Fibroblast of lung (primary cell): ENCODE measurements around the gene LRRN4. TPM values are rescaled to one million over a fixed set of nuclear protein-coding genes. Genes with fewer than 3 reads are reported as not detected.

Source experiments
- DNase-seq, 2 donors: peaks; one replicate each; pipeline versions ENCODE4 v3.0.0 to v3.0.0-alpha.2; 2010; ENCODE audit warnings: low read depth in 2 of 2
- H2AFZ ChIP-seq: 2 replicates; pipeline ENCODE4 v1.5.1; 2012; ENCODE audit warnings: low read length, control low read depth, inconsistent platforms
- H3K27ac ChIP-seq: 2 replicates; pipeline ENCODE4 v1.5.1; 2011; ENCODE audit warnings: low read length, control low read depth; ENCODE audit not compliant: insufficient read depth
- H3K27me3 ChIP-seq: 2 replicates; pipeline ENCODE4 v1.5.1; 2011; ENCODE audit warnings: mild to moderate bottlenecking, low read length; ENCODE audit not compliant: control insufficient read depth, insufficient read depth
- H3K36me3 ChIP-seq: 2 replicates; pipeline ENCODE4 v1.5.1; 2011; ENCODE audit warnings: low read length; ENCODE audit not compliant: control insufficient read depth, insufficient read depth
- H3K4me1 ChIP-seq: 2 replicates; pipeline ENCODE4 v1.5.1; 2011; ENCODE audit warnings: low read length; ENCODE audit not compliant: control insufficient read depth, insufficient read depth; ENCODE audit errors: extremely low read depth
- H3K4me2 ChIP-seq: 2 replicates; pipeline ENCODE4 v1.5.1; 2011; ENCODE audit warnings: low read length, control low read depth; ENCODE audit not compliant: insufficient read depth; ENCODE audit errors: extremely low read depth
- H3K4me3 ChIP-seq, 4 experiments: fragments of 200-600 bp in 1 of 4; sonication (generic) in 1 of 4; replicated peaks in 1 of 4; 2 replicates each; pipeline ENCODE4 v1.5.1; 2011 to 2016; ENCODE audit warnings: low read length in 4 of 4, low read depth in 3 of 4, mild to moderate bottlenecking in 3 of 4, control low read depth in 2 of 4, inconsistent platforms in 1 of 4, mixed read lengths in 1 of 4; ENCODE audit not compliant: insufficient read depth in 1 of 4; ENCODE audit errors: control extremely low read depth in 1 of 4
- H3K79me2 ChIP-seq: 2 replicates; pipeline ENCODE4 v1.5.1; 2012; ENCODE audit warnings: mild to moderate bottlenecking, low read length, inconsistent platforms; ENCODE audit not compliant: control insufficient read depth, insufficient read depth
- H3K9ac ChIP-seq: 2 replicates; pipeline ENCODE4 v1.5.1; 2011; ENCODE audit warnings: mild to moderate bottlenecking, low read length, control low read depth; ENCODE audit not compliant: insufficient read depth
- H3K9me3 ChIP-seq: 2 replicates; pipeline ENCODE4 v1.5.1; 2012; ENCODE audit warnings: low read depth, low read length; ENCODE audit not compliant: control insufficient read depth, insufficient read depth
- H4K20me1 ChIP-seq: 2 replicates; pipeline ENCODE4 v1.5.1; 2011; ENCODE audit warnings: low read length; ENCODE audit not compliant: control insufficient read depth, insufficient read depth; ENCODE audit errors: extremely low read depth
- EZH2 ChIP-seq: IDR thresholded peaks from 2 replicates; pipeline ENCODE4 v1.5.1; 2012; ENCODE audit warnings: low read length, control low read depth, mild to moderate bottlenecking; ENCODE audit errors: missing control alignments
- polyA plus RNA-seq, 2 donors: library from polyadenylated mRNA; depleted of rRNA in 1 of 2; stranded (reverse) in 1 of 2; unstranded in 1 of 2; fragments of >200 nt; gene quantifications; 2 replicates each; pipeline ENCODE4 v1.2.1, GENCODE V29; 2011 to 2012; ENCODE audit warnings: missing spikeins in 1 of 2
- total RNA-seq: library from RNA; depleted of rRNA; stranded (reverse); fragments of >200 nt; gene quantifications from 2 replicates; pipeline ENCODE4 v1.2.1, GENCODE V29; 2014
- TF ChIP-seq, protein P1 (sequence below), 2 donors: IDR thresholded peaks in 1 of 2; conservative IDR thresholded peaks in 1 of 2; 1 replicate in 1 of 2; 2 replicates in 1 of 2; pipeline ENCODE4 v1.5.1; 2011 to 2012; ENCODE audit warnings: low read length in 2 of 2, control low read depth in 1 of 2, inconsistent platforms in 1 of 2, low read depth in 1 of 2, mild to moderate bottlenecking in 1 of 2

Gene LRRN4
- total and polyA plus RNA-seq, 2 donors (not counting 1 experiment from before 2014, with no cell fraction given) = under 0.01 TPM; not detected in 1

DNA sequence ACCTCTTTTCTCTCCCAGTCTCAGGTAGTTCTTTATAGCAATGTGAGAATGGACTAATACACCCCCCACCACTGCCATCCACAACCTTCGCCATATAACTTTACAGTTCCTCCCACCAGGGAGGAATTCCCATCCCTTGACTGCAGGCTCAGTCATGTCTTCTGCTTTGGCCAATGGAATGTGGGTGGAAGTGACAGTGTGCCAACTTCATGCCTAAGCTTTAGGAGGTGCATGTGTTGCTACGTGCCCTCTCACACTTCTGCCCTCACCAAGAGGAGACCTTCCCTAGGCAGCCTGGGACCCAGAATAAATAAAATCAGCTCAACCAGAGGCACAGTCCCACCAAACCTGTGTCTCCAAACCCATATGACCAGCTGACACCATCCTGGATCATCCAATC, 33.0 kb upstream of the LRRN4 start:
- DNase-seq = no peak
- Histone ChIP-seq H3K27me3 (no peaks in the 10 kb centered on the region), H3K36me3 (no peaks in the 10 kb centered on the region)

DNA sequence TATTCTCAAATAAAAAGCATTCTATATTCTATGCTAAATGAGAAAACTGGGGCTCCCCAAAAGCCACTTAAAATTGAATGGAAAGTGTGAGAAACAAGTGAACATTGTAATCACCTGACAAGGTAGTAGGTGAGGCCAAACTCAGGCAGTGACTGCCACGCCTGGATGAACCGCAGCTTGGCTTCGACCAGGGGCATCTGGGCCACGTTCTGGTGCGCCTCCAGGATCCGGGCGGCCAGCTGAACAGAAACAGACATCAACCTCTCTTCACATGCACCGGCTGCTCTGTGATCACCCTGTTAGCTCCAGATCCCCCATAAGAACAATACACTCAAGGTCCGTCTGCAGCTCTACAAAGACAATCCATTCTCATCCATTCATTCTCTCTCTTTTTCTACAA, 30.1 kb upstream of the LRRN4 start:
- no peaks in the 10 kb centered on the region for H3K4me1 ChIP-seq
- DNase-seq = no peak
- H3K4me3 ChIP-seq = no peak overlapping the region
- no peaks in the 10 kb centered on the region for H3K27me3 ChIP-seq
- H3K36me3 ChIP-seq = no peaks in the 10 kb centered on the region
- TF ChIP-seq, protein P1, sequence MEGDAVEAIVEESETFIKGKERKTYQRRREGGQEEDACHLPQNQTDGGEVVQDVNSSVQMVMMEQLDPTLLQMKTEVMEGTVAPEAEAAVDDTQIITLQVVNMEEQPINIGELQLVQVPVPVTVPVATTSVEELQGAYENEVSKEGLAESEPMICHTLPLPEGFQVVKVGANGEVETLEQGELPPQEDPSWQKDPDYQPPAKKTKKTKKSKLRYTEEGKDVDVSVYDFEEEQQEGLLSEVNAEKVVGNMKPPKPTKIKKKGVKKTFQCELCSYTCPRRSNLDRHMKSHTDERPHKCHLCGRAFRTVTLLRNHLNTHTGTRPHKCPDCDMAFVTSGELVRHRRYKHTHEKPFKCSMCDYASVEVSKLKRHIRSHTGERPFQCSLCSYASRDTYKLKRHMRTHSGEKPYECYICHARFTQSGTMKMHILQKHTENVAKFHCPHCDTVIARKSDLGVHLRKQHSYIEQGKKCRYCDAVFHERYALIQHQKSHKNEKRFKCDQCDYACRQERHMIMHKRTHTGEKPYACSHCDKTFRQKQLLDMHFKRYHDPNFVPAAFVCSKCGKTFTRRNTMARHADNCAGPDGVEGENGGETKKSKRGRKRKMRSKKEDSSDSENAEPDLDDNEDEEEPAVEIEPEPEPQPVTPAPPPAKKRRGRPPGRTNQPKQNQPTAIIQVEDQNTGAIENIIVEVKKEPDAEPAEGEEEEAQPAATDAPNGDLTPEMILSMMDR (conservative IDR thresholded peaks at IDR 0.05 in 1 of 2, IDR thresholded peaks at IDR 0.05 in 1 of 2; ENCODE audit: low read depth in 1 of 2, low read length in 2 of 2) = no peak
- no peak for TF ChIP-seq EZH2
- H4K20me1 ChIP-seq = no peaks in the 10 kb centered on the region
- H3K9ac ChIP-seq = no peak overlapping the region
- H3K79me2 ChIP-seq = no peaks in the 10 kb centered on the region
- H2AFZ ChIP-seq = no peak overlapping the region
- no peaks in the 10 kb centered on the region for H3K9me3 ChIP-seq
- H3K27ac ChIP-seq = no peak overlapping the region
- no peak overlapping the region for H3K4me2 ChIP-seq

More for the DNA sequence above, 33.0 kb upstream of the LRRN4 start:
- Histone ChIP-seq H3K79me2 (no peaks in the 10 kb centered on the region), H3K4me2 (no peak overlapping the region), H3K4me1 (no peaks in the 10 kb centered on the region), H3K27ac (no peak overlapping the region), H3K9ac (no peak overlapping the region), H3K4me3 (no peak overlapping the region), H3K9me3 (no peaks in the 10 kb centered on the region), H4K20me1 (no peaks in the 10 kb centered on the region), H2AFZ (no peak overlapping the region)
- TF ChIP-seq, protein P1 (conservative IDR thresholded peaks at IDR 0.05 in 1 of 2, IDR thresholded peaks at IDR 0.05 in 1 of 2; ENCODE audit: low read depth in 1 of 2, low read length in 2 of 2) = no peak
- TF ChIP-seq EZH2 = no peak

DNA sequence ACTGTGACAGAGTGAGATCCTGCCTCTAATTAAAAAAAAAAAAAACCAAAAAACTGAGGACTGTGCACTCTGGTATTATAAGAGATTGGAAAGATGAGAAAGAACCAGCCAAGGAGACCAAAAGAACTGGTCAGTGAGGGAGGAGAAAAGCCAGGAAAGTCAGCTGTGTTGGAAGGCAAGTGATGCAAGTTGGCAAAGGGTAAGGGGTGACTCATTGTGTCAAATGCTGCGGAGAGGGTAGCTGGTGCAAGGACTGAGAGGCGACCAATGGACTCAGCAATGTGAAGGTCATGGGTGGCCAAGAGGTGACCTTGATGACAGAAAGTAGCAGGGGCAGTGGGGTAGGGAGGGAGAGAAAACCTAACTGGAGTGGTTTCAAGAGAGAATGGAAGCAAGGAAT, 27.4 kb upstream of the LRRN4 start:
- H3K4me1 ChIP-seq = no peaks in the 10 kb centered on the region
- H3K4me2 ChIP-seq = no peak overlapping the region
- TF ChIP-seq, protein P1 (conservative IDR thresholded peaks at IDR 0.05 in 1 of 2, IDR thresholded peaks at IDR 0.05 in 1 of 2; ENCODE audit: low read depth in 1 of 2, low read length in 2 of 2) = no peak
- no peak for TF ChIP-seq EZH2
- no peaks in the 10 kb centered on the region for H3K79me2 ChIP-seq
- DNase-seq = peak; percentile 51 to 74
- H2AFZ ChIP-seq = no peak overlapping the region
- H3K27ac ChIP-seq = no peak overlapping the region
- no peak overlapping the region for H3K9ac ChIP-seq
- H3K4me3 ChIP-seq = no peak overlapping the region
- no peaks in the 10 kb centered on the region for H3K27me3 ChIP-seq
- no peaks in the 10 kb centered on the region for H3K9me3 ChIP-seq
- H3K36me3 ChIP-seq = no peaks in the 10 kb centered on the region
- H4K20me1 ChIP-seq = no peaks in the 10 kb centered on the region
